ENCODE results near the gene RAB1A.
"Not testable (repeated sequence)": the region's sequence is repeated elsewhere in the genome, so short reads cannot be mapped to it uniquely, and the experiment has no call there.

Gene RAB1A

DNA sequence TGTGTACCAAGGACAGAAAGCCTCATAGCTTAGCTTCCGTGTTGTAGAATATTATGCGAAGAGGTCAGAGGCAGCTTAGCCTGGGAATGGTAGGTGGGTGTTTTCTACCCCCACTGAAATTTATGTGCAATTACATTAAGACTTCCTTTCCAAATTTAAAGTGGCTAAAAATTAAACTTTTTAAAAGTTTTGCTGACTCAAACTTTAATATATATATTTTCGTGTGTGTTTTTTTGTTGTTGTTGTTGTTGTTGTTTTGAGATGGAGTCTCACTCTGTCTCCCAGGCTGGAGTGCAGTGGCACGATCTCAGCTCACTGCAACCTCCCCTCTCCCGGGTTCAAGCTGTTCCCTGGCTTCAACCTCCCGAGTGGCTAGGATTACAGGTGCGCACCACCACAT, 4.3 kb upstream of the RAB1A start:
- DNase-seq (ENCODE audit: low read depth) = no peak

DNA sequence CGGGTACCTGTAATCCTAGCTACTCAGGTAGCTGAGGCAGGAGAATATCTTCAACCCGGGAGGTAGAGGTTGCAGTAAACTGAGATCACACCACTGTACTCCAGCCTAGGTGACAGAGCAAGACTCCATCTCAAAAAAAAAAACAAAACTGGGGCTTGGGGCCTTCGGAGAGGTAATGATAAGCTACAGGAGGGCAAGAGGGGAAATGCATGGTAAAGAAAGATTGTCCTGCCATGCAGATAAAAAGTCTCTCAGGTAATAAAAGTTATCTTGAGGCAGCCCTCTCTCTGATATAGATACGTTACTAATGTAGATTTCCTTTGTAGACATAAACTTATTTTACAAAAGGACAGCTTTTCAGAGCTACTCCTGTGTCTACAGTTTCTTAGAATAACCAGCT, 3.7 kb upstream of the RAB1A start:
- no peak for DNase-seq (ENCODE audit: low read depth)

DNA sequence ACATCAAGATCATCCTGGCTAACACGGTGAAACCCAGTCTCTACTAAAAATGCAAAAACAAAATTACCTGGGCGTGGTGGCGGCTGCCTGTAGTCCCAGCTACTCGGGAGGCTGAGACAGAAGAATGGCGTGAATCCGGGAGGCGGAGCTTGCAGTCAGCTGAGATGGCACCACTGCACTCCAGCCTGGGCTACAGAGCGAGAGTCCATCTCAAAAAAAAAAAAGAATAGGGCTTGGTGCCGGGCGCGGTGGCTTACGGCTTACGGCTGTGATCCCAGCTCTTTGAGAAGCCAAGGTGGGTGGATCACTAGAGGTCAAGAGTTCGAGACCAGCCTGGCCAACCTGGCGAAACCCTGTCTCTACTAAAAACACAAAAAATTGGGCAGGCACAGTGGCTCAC, 3.0 kb upstream of the RAB1A start:
- not testable (repeated sequence) for DNase-seq (ENCODE audit: low read depth)

DNA sequence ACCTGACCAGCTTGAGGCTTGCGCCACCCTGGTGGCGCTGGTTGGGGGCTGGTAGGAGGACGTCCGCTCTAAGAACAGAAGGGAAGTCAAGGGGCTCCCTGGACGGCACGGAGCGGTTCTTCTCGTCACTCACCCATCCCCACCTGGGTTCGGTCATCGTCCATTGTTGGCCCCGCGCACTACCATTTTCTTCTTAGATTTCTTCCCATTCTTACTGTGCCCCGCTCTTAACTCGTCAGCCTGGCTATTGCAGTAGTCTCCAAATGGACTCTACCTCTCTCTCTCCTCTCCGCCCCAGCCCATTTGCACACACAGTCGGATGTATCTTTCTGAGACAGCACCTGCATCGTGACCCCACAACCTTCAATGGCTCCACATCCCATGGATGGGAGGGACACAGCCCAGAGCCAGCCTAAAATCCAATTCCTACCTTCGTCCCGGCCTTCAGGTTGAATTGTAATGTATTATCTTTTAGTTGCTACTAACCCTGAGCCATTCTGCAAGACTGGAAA, 814 bp upstream of the RAB1A start:
- DNase-seq (ENCODE audit: low read depth) = peak; percentile 15

DNA sequence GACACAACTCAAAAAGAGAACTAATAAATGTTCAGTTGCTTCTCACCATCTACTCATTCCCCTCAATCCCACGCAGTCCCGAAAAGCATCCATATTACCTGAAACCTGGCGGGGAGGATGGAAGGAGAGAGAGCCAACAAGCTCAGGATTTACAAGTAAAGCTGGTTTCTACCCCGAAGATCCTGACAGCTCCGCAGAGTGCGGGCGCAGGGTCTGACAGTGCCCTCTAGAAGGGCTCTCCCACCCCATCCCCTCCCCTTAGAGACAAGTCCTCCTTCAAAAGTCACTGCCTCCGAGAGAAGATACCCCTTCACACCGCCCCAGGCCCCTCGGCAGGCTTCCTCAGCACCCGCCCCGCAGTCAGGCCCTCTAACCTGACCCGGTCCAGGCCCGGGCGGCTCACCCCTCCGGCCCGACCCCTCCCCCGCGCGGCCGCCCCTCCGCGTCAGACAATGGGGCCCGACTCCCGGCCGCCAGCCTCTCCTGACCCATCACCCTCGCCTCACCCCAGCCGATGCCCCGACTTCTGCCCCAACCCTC, 550 bp downstream of the RAB1A start:
- no peak for DNase-seq (ENCODE audit: low read depth)

DNA sequence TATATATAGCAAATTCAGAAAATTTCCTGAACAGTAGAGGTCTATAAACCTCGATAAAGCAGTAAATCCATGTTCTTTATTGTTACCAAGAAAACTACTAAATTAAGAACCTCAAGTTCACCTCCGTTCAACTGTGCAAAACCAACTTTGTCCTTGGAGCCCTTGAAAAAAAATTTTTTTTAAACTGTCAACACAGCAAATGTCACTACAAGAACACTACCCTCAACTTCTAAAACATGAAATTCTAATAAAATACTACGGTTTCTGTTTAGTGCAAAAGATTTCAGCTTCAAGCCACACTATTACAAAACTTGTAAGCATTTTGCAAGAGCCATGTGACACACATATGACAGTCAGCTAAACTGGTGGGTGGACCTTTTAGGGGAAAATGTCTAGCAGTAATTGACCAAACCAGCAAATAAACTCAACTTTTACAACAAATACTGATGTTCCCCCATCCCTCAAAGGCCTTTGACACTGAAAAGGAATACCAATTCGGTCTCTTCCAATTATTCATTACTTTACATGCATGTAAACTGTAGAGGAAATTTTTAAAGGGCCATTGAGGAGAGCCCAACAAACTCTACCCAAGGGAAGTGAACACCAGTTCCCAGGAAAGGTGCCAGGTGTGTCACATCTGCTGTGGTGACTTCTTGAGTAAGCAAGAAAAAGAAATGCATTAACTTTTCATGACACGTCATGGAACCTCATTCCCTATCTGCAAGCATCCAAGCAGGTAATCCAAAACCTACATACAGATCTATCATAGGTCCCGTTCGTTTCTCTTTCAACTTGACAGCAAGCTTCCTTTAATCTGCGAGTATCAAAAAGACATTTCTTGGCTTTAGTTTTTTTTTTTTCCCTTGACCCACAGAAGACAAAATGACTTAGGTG, 1.4 kb downstream of the RAB1A start:
- DNase-seq (ENCODE audit: low read depth) = peak; percentile 29

DNA sequence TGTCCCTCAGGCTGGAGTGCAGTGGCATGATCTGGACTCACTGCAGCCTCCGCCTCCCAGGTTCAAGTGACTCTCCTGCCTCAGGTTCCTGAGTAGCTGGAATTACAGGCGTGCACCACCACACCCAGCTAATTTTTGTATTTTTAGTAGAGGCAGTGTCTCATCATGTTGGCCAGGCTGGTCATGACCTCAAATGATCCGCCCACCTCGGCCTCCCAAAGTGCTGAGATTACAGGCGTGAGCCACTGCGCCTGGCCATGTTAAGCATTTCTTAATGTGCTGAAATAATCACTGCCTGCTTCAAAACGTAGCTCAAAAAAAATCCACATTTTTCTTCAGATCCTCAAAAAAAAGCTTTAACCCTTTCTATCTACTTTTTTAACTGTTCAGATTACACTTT, 4.4 kb downstream of the RAB1A start:
- not testable (repeated sequence) for DNase-seq (ENCODE audit: low read depth)

DNA sequence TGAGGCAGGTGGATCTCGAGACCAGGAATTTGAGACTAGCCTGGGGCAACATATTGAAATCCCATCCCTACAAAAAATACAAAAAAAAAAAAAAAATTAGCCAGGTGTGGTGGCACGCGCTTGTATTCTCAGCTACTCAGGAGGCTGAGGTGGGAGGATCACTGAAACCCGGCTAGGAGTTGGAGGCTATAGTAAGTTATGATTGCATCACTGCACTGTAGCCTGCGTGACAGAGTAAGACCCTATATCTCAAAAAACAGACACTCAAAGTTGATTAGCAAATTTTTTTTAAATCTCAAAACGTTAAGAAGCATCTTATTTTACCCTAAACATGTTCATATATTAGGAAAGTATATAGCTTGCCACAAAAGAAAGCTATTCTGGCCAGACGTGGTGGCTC, 7.6 kb downstream of the RAB1A start:
- DNase-seq (ENCODE audit: low read depth) = no peak

DNA sequence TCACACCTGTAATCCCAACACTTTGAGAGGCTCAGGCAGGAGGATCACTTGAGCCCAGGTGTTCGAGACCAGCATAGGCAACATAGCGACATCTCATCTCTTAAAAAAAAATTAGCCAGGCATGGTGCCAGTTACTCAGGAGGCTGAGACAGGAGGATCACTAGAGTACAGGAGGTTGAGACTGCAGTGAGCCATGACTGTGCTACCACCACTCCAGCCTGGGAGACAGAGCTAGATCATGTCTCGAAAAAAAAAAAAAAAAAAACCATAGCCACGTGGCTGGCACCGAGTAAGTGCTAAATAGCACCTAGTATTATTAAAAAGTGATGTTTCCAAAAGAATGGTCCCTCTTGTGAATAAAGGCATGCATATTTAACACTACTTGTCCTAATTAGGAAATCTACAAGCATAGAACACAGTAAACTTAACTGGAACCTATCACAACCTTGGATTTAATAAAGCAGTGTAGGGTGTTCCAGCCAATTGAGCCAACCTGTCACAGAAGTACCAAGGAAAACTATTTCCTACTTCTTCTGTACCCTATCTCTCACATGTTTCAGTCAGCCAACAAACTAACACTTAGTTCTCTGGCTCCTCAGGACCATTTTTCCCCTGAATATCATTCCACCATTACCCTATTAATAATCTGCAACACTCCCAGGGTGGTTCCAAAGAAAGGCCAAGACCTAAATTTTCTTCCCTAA, 8.8 kb downstream of the RAB1A start:
- no peak for DNase-seq (ENCODE audit: low read depth)

DNA sequence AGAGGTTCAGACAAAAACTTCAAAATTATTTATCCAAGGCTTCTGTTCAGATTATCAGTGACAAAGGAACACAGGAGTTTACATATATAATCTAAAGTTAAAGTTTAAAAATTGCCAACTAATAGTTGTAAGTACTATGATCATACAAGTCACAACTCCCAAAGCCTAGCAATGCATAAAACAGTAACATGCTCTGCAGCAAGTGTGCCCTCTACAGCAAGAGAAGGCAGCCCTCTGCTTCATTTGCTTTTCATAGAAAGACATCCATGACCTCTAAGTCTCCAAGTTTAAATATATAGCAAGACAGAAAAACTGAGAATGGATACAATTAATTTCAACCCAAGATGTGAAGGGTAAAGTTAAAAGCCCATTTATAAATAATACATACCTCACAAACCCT, 13.3 kb downstream of the RAB1A start:
- DNase-seq (ENCODE audit: low read depth) = no peak

DNA sequence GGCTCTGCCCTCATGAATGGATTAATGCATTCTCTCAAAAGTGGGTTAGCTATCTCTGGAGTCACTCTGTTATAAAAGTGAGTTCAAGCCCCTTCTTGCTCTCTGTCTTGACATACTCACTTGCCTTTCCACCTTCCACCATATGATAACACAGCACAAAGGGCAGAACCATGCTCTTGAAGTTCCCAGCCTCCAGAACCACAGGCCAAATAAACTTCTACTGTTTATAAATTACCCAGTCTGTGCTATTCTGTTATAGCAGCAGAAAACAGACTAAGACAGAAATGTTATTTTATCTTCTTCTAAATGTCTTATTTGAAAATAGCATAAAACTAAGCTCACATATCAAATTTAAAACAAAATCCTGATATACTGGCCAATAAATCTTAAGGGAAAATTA, 15.0 kb downstream of the RAB1A start:
- DNase-seq (ENCODE audit: low read depth) = no peak

DNA sequence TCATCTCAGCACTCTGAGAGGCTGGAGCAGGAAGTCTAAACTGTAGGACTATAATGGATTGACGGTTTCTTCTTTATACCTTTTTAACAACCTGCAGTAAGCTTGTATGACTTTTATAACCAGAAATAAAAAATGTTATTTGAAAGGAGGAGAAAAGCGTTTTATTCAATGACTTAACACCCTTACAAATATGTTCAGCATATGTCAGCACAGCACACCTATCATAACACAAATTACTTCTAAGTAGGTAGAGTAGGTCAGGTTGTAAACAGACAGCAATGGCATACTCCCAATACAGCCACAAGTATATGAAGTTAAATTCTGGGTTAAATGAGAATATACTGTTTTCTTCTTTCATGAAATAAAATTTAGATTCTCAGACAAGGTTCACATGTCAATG, 16.1 kb downstream of the RAB1A start:
- no peak for DNase-seq (ENCODE audit: low read depth)

DNA sequence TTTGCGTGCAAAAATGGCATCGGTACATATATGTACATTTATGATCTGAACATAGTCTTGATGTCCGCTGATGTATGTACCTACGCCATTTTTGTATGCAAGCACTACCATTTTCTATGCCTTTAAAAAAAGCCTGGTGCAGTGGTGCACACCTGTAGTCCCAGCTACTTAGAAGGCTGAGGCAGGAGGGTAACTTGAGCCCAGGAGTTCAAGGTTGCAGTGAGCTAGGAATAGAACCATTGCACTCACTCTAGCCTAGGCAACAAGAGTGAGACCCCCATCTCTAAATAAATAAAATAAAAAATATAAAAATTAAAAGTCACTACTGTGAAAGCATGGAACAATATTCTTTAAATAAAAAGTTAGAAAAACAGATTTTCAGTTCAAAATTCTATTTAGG, 16.7 kb downstream of the RAB1A start:
- DNase-seq (ENCODE audit: low read depth) = no peak

DNA sequence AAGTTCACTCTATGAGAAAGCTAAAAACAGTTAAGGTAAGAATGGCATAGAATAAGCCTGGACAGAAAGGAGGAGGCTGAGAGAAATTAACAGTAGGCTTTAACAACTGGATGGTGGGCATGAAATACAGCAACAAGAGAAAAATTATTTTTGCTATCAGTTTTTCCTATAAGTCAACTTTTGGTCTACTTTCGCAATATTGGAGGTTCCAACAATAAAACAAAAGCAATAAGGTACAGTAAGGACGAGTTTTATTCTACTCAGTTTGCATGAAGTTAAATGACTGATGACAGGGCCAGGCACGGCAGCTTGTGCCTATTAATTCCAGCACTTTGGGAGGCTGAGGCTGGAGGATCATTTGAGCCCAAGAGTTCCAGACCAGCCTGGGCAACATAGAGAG, 17.3 kb downstream of the RAB1A start:
- no peak for DNase-seq (ENCODE audit: low read depth)

DNA sequence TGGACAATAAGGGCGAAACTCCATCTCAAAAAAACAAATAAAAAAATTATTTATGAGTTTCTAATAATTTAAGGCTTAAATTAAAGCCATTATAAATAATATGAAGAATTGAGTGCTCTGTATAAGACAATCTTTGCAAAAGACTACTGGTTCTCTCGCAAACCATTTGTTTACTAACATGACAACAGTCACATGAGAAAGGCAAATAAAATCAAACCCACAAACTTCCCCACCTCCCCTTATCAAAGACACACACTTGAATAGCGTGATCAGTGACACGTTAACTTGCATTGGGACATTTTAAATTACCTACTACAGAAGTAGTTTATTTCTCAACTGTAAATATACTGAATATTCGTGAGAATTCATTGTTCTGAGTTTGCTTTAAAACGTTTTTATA, 21.1 kb downstream of the RAB1A start:
- no peak for DNase-seq (ENCODE audit: low read depth)

DNA sequence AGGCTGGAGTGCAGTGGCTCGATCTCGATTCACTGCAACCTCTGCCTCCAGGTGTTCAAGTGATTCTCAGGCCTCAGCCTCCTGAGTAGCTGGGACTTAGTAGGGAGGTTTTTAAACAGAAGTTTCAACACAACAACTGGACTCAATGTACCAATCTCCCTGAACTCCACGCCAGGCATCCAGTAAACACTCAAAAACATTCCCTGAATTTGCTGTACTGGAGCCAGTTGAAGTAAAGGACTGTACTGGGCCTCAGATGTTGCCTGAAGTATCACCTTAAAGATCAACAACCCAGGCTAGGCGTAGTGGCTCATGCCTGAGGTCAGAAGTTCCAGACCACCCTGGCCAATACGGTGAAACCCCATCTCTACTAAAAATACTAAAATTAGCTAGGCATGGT, 22.4 kb downstream of the RAB1A start:
- DNase-seq (ENCODE audit: low read depth) = no peak

DNA sequence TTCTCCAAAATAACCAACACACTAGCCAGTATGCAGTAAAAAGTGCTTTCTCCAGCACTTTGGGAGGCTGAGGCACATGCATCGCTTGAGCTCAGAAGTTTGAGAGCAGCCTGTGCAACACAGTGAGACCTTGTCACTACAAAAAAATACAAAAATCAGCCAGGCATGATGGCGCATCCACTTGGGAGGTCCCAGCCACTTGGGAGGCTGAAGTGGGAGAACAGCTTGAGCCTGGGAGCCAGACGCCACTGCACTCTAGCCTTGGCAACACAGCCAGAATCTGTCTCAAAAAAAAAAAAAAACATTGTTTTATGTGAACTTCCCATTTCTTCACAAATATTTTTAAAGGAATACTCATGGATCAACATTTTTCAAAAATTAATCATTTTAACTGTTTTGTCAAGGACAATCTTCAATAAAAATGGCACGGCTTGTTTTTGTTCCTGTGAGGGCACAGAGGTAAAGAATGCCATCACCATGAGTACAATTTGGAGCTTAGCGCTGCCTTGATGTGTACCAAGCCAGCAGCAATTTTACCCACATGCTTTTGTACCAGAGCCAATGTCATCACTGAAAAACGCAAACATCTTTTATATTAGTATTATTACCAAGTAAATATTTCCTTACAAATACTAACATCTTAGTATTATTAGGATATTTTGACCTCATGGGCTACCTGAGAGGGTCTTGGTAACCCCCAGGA, 26.7 kb downstream of the RAB1A start:
- no peak for DNase-seq (ENCODE audit: low read depth)

DNA sequence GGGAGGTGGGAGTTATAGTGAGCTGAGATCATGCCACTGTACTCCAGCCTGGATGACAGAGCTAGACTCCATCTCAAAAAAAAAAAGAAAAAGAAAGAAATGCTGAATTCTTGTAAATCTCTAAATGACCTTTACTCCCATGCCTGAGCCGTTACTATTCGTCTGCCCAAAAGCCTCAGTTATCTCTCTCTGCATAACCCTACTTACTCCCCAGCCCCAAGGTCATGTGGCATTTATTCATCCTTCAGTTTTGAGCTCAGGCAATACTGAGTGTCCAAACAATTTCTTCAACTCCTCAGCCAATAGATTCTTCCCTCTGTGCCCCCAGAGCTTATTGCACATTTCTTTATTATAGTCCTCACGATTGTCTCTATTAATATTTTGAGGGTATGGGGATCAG, 28.8 kb downstream of the RAB1A start:
- DNase-seq (ENCODE audit: low read depth) = no peak

DNA sequence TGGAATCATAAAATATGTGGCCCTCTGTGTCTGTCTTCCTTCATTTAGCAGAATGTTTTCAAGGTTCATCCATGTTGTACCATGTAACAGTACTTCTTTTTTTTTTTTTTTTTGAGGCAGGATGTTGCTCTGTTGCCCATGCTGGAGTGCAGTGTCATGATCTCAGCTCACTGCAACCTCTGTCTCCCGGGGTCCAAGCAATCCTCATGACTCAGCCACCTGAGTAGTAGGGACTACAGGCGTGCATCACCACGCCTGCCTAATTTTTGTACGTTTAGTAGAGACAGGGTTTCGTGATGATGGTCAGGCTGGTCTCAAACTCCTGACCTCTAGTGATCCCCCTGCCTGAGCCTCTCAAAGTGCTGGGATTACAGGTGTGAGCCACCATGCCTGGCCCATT, 31.2 kb downstream of the RAB1A start:
- no peak for DNase-seq (ENCODE audit: low read depth)

DNA sequence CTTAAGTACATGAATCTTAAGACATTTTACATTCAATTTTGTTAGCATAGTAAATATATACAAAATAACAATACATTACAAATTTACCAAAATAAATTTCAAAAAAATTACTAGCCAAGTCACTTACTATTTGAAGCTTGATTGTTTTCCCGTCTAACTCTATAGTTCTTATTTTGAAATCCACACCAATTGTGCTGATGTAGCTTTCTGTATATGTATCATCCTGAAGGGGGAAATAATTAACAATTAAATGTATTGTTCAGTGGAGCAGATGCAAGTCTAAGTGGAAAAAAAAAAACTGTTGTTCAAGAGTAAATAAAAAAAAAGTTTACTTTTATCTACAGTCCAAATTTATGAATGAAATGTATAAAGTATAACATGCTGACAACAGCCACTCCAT, 32.1 kb downstream of the RAB1A start:
- no peak for DNase-seq (ENCODE audit: low read depth)

DNA sequence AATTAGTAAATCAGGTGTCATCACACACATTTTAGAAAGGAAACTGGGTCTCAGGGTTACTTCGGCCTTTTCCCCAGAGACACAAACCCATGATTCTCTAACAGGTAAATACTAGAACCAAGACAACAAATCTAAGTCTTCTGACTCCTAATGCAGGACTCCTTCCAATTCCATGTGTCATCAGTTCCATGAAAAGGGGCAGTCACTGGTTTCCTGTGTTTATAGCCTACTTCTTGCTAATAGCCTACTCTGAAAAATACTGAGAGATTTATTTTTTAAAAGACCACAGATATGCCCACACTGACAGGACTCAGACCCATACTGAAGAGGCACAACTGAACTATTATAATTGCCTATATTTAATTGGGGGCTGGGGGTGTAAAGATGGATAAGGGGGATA, 33.0 kb downstream of the RAB1A start:
- DNase-seq (ENCODE audit: low read depth) = no peak

DNA sequence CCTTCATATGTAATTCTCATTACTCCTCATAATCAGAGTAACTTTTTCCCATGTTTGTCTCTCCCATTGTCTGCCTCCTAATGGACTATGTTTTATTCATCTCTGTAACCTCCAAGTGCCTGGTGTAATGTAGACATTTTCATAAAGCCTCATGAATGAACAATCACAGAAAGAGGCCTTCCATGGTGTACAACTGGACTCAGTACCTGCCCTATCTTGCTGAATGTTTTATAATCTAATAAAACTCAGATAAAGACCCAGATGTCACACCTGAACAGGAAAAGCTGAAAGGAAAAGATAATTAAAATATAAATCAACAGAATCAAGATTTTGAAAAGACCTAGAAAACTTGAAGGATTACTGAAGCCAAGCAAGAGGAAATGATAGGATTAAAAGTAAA, 36.7 kb downstream of the RAB1A start:
- DNase-seq (ENCODE audit: low read depth) = no peak

DNA sequence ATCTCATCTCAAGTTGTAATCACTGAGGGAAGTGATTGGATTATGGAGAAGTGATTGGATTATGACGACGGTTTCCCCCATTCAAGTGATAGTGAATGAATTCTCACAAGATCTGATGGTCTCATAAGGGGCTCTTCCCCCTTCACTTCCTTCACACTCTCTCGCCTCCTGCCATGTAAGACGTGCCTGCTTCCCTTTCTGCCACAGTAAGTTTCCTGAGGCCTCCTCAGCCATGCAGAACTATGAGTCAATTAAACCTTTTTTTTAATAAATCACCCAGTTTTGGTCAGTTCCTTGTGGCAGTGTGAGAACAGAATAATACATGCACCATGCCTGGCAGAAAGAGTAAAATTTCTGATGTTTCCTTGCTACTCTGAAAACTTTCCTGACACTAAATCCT, 37.1 kb downstream of the RAB1A start:
- no peak for DNase-seq (ENCODE audit: low read depth)

All from HS-5 (cell line).